Upper lobe of left lung (tissue), 6 donors: ENCODE measurements around the gene ARHGDIG. TPM values are rescaled to one million over a fixed set of nuclear protein-coding genes. Genes with fewer than 3 reads are reported as not detected.

Experiments
- total RNA-seq, 6 donors: library from RNA; depleted of rRNA in 4 of 6; stranded (reverse); fragments of >200 nt in 4 of 6; gene quantifications; one replicate each; pipeline versions ENCODE4 v1.1.0 to v1.2.1, GENCODE V29; 2016 to 2021
- donor health status: DM: no; HTN: no; CAD: no; lungs with moderate emphysema.
- donor health status: DM: no; HTN: yes; CAD: no; lungs with severe emphysema.

Gene ARHGDIG
- total RNA-seq, 6 donors from 2014 or later, result 0.91 TPM; not detected in 5

Other genes starting within 250 kb of the ARHGDIG start
- 10 to 100 TPM in 2 of 6 donors, 1 to 10 TPM in 4; 4.2 to 15.7 (median 6.6) TPM for gene POLR3K, start 227.0 kb upstream of the ARHGDIG start, total RNA-seq
- 10 to 100 TPM in 5 of 6 donors, 1 to 10 TPM in 1; 6.9 to 26.2 (median 16.0) TPM for gene SNRNP25, start 226.8 kb upstream of the ARHGDIG start, total RNA-seq
- 100 to 1,000 TPM in 1 of 6 donors, 10 to 100 TPM in 5; 24.4 to 110 (median 46.3) TPM for gene RHBDF1, start 208.0 kb upstream of the ARHGDIG start, total RNA-seq
- gene MPG, start 202.4 kb upstream of the ARHGDIG start, total RNA-seq, result 10 to 100 TPM; 52.6 to 99.0 (median 71.7) TPM
- 10 to 100 TPM; 22.6 to 70.2 (median 29.7) TPM for gene NPRL3, start 141.9 kb upstream of the ARHGDIG start, total RNA-seq
- 1 to 10 TPM in 2 of 6 donors, not detected in 4; 1.1 to 1.2 TPM for gene HBZ, start 127.9 kb upstream of the ARHGDIG start, total RNA-seq
- 1 to 10 TPM in 1 of 6 donors, not detected in 5; 1.7 TPM for gene HBM, start 114.6 kb upstream of the ARHGDIG start, total RNA-seq
- 1,000 to 10,000 TPM in 1 of 6 donors, 100 to 1,000 TPM in 3, 10 to 100 TPM in 2; 40.1 to 1,032 (median 301) TPM for gene HBA2, start 107.7 kb upstream of the ARHGDIG start, total RNA-seq
- 100 to 1,000 TPM in 3 of 6 donors, 10 to 100 TPM in 2, not detected in 1; 52.7 to 591 (median 286) TPM for gene HBA1, start 103.9 kb upstream of the ARHGDIG start, total RNA-seq
- not detected for gene HBQ1, start 100.1 kb upstream of the ARHGDIG start, total RNA-seq
- gene LUC7L, start 51.1 kb upstream of the ARHGDIG start, total RNA-seq, result 100 to 1,000 TPM in 3 of 6 donors, 10 to 100 TPM in 3; 57.9 to 394 (median 108) TPM
- gene FAM234A, start 45.8 kb upstream of the ARHGDIG start, total RNA-seq, result 10 to 100 TPM; 55.4 to 92.7 (median 66.0) TPM
- gene RGS11, start 4.6 kb upstream of the ARHGDIG start, total RNA-seq, result 10 to 100 TPM in 2 of 6 donors, 1 to 10 TPM in 4; 1.9 to 16.8 (median 5.5) TPM
- gene PDIA2, start 2.6 kb downstream of the ARHGDIG start, total RNA-seq, result under 1 TPM in 2 of 6 donors, not detected in 4; 0.52 to 0.64 TPM
- 10 to 100 TPM; 26.8 to 45.9 (median 31.9) TPM for gene AXIN1, start 72.1 kb downstream of the ARHGDIG start, total RNA-seq
- 10 to 100 TPM; 48.8 to 83.9 (median 58.4) TPM for gene MRPL28, start 89.9 kb downstream of the ARHGDIG start, total RNA-seq
- gene PGAP6, start 101.4 kb downstream of the ARHGDIG start, total RNA-seq, result 100 to 1,000 TPM in 3 of 6 donors, 10 to 100 TPM in 3; 27.9 to 150 (median 96.4) TPM
- 10 to 100 TPM; 22.1 to 57.6 (median 41.8) TPM for gene NME4, start 116.6 kb downstream of the ARHGDIG start, total RNA-seq
- 10 to 100 TPM in 5 of 6 donors, 1 to 10 TPM in 1; 8.6 to 22.4 (median 14.6) TPM for gene DECR2, start 121.3 kb downstream of the ARHGDIG start, total RNA-seq
- gene RAB11FIP3, start 145.1 kb downstream of the ARHGDIG start, total RNA-seq, result 10 to 100 TPM; 38.9 to 95.3 (median 43.8) TPM
- gene CAPN15, start 247.1 kb downstream of the ARHGDIG start, total RNA-seq, result 10 to 100 TPM; 27.3 to 84.5 (median 66.1) TPM